ENCODE measurements around the gene EIF4E1B.

DNA sequence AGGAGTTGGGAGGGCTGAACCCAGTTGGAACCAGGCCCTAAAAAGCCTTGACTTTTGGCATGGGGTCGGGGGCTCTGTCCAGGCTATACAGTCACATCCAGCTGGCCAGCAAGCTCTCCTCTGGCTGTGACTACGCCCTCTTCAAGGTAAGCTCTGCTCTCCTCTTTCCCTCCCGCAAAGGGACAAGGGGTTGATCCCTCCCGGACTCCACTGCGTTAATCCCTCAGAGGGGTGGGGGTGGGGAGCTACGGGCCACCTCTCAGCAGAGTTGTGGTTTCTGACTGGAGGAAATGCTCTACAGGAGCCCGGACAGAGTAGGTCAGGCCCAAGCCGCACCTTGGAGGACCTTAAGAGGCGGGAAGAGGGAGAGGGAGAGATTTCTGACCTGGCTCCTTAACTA lies 13.8 kb downstream of the EIF4E1B start:
- TF ChIP-seq REST (IDR thresholded peaks at IDR 0.05; ENCODE audit: borderline replicate concordance) = no peak
- TF ChIP-seq POLR2AphosphoS5 (IDR thresholded peaks at IDR 0.05) = no peak
- TF ChIP-seq TAF1 (IDR thresholded peaks at IDR 0.05; ENCODE audit: low read depth) = no peak
- no peak for TF ChIP-seq CTCF (IDR thresholded peaks at IDR 0.05; ENCODE audit: poor library complexity, severe bottlenecking)
- no peak for TF ChIP-seq EZH2 (IDR thresholded peaks at IDR 0.05; ENCODE audit: borderline replicate concordance, insufficient read depth, low read length, poor library complexity, severe bottlenecking)
- no peak for TF ChIP-seq MXI1 (conservative IDR thresholded peaks at IDR 0.05; ENCODE audit: poor library complexity, severe bottlenecking)
- no peak for TF ChIP-seq EP300 (conservative IDR thresholded peaks at IDR 0.05; ENCODE audit: poor library complexity, severe bottlenecking)
- no peak for TF ChIP-seq RAD21 (conservative IDR thresholded peaks at IDR 0.05)

All from neural cell (in vitro differentiated cells).